C1 segment of cervical spinal cord (tissue), 14 donors: ENCODE data around the gene GNAQ.
"Not testable (repeated sequence)": the region's sequence is repeated elsewhere in the genome, so short reads cannot be mapped to it uniquely, and the experiment has no call there.

Experiments used
- DNase-seq, 14 donors: peaks; one replicate each; lab custom pipeline; 2025; lab: John Stamatoyannopoulos, UW

The GNAQ gene

GRCh38 chr9:77743386-77743785 lies 288.2 kb downstream of the GNAQ start:
- DNase-seq: no peak

GRCh38 chr9:77738932-77739331 lies 292.7 kb downstream of the GNAQ start:
- DNase-seq: no peak

GRCh38 chr9:77735494-77735893 lies 296.1 kb downstream of the GNAQ start:
- no peak for DNase-seq

- DNase-seq: no peak
These were observed 299.7 kb downstream of the GNAQ start for GRCh38 chr9:77731930-77732329.

- DNase-seq: no peak
These were observed 300.5 kb downstream of the GNAQ start for GRCh38 chr9:77731008-77731698.

GRCh38 chr9:77729177-77729576 lies 302.4 kb downstream of the GNAQ start:
- no peak for DNase-seq

DNA sequence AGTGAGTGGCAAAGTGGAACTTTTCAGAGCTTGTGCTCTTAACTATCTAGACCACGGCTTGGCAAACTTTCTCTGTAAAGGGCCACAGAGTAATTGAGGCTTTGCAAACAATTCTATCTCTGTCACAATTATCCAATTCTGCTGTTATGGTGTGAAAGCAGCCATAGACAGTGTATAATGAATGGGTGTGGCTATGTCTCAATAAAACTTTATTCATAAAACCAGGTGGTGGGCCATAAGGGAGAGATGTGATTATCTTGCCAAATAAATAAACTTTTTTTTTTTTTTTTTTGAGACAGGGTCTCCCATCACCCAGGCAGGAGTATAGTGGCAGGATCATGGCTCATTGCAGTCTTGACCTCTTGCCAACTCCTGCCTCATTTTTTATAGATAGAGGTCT lies 304.8 kb downstream of the GNAQ start:
- DNase-seq: no peak

DNA sequence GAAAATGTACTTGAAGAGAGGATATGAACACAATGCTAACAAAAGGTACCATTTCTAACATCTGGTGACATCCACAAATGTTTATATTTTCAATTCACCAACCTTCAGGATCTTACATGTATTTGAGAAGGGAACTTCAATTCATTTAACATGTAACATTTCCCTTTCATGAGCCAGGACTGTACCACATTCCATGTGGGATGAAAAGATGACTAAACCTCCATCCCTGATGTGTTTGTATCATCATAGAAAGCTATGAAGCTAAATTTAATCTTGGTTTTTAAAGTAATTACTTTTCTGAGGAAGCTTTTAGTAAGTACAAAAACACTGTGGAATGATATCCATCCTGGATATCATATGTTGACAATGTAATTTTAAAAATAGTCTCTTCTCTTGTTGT lies 305.3 kb downstream of the GNAQ start:
- no peak for DNase-seq

GRCh38 chr9:77725820-77726219 lies 305.8 kb downstream of the GNAQ start:
- DNase-seq: no peak

GRCh38 chr9:77725046-77725694 lies 306.4 kb downstream of the GNAQ start:
- DNase-seq: no peak

DNA sequence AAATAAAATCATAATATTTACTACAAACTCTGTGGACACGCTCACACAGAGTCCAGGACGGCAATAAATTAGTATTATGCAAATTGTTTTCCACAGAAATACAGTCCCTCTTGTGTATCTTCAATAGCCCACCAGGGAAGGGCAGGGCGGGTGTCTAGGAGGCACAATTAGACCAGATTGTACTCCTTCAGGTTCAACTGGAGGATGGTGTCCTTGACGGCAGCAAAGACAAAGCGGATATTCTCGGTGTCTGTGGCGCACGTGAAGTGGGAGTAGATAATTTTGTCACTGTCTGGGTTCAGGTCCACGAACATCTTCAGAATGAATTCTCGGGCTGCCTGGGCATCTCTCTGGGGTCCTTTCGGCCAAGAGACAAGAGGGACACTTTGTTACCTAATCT lies 310.5 kb downstream of the GNAQ start:
- not testable (repeated sequence) for DNase-seq

- no peak for DNase-seq
These were observed 312.3 kb downstream of the GNAQ start for GRCh38 chr9:77719321-77719720.

DNA sequence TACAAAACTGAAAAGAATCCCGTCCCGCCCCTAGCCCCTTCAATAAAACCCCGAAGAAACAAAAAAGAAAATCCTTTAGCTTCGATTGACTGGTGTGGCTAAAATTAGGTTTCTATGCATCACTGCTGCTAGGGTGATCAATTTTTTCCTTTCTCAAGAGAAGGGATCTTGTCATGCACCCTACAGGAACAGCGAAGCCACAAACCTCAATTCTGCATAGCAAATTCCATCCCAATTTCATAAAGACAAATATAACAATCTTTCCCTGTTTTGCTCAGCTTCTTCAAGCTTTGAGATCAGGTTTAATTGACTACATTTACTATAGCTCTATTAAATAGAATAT lies 313.3 kb downstream of the GNAQ start:
- DNase-seq: not testable (repeated sequence)

DNA sequence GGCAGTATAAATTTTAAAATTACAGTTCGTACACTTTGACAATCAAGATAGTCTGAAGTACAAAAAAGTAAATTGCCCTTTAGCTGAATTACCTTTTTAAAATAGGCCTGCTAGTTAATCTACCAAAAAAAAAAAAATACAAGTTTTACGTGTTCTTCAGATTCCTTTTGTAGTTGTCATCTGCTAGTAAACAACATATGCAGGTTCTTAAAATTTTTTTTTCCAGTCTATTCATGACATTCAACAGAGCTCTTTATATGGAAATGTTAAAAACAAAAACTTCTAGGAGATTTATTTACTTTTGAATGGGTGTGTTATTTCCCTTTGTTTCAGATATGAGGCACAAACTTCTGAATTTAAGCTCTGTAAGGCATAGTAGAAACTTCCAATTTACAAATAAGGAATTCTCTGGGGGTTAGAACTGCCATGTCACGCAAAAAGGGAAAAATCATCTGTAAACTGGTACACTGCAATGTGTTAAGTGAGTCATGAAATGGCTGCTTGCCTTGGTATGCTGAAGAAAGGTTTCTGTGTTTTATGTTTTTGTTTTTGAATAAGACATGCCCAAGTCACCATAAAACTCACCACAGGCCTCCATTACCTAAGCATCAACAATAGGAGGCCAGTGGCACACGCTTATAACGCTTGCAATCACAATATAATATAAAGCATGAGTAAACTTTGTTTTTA lies 313.9 kb downstream of the GNAQ start:
- not testable (repeated sequence) for DNase-seq

DNA sequence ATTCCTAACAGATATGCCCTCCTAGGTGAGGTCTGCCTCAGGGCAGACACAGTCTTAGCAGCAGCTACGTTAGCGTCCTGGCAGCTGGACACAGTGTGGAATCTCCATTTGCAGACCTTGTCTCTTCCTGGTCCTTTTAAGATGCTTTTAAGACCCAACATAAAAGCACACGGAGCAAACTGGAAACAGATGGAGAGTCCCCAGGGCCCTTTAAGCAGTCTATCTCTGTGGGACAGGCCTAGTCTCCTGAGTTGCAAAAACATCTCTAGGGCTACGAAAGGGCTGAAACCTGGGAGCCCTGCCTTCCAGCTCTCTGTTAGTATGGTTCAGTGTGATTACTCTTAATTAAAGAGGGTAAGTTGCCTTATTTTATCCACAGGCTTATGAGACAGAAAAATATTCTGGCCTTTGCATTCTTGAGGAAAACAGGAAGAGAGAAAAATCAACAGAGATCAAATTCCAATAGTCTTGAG lies 317.5 kb downstream of the GNAQ start:
- no peak for DNase-seq

- no peak for DNase-seq
These were observed 319.0 kb downstream of the GNAQ start for GRCh38 chr9:77712533-77713130.

- no peak for DNase-seq
These were observed 320.5 kb downstream of the GNAQ start for GRCh38 chr9:77710965-77711648.

GRCh38 chr9:77710316-77710715 lies 321.3 kb downstream of the GNAQ start:
- DNase-seq: no peak

DNA sequence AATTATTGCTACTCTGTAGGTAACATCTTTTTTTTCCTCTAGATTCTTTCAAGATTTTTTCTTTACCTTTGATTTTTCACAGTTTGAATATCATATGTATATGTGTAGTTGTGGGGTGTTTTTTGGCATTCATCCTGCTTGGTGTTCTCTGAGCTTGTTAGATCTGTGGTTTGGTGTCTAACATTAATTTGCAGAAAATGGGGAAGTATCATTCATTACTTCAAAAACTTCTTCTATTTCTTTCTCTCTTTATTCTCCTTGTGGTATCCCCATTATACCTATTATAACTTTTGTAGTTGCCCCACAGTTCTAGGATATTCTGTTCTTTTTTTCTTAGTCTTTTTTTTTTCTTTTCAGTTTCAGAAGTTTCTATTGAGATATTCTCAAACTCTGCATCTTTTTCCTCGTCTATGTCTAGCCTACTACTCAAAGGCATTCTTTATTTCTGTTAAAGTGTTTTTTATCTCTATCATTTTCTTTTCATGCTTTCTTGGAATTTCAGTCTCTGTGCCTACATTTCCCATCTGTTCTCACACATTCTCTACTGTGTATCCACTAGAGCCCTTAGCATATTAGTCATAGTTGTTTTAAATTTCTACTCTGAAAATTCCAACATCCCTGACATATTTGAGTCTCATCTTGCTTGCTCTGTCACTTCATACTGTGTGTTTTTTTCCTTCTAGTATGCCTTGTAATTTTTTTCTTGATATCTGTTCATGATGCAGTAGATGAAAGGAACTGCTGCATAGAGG lies 323.4 kb downstream of the GNAQ start:
- DNase-seq: no peak

DNA sequence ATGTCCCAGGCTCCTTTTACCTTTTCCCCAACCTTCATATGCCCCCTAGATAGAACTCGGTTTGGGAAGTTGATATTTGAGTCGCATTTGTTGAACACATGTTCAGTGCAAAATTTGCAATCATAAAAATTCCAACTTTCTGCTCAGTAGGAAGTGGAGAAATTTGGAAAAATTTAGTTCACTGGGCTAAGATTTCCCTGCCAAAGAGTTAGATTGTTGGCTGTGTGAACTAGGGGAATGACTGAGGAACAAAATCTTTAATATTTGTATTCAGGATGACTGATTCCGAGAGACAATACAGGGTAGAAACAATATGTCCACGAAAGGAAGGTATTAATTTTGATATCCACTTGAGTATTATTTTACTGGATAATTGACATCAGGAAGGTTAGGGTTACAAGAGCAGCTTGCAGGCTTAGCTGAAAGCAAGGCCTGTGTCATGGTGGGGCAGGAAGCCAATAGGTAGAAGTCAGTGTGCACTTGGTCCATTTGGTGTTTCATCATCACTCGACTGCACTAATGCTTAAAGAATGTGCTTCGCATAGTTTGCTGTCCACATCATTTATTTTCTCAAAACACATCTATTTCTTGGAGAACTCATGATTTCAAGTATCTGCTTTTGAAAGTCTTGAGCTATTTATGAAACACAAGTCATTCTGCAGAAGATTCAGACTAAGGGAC lies 324.1 kb downstream of the GNAQ start:
- no peak for DNase-seq

- DNase-seq: no peak
These were observed 326.0 kb downstream of the GNAQ start for GRCh38 chr9:77705636-77706035.
